GM12875 (cell line): ENCODE data around the gene CTBP1.

Source experiments
- H3K4me3 ChIP-seq: one replicate; pipeline ENCODE4 v1.5.1; 2011; ENCODE audit warnings: low read depth, low read length, control low read depth
- CTCF ChIP-seq: IDR thresholded peaks from 2 replicates; pipeline ENCODE4 v1.5.1; 2011; ENCODE audit warnings: low read depth, mild to moderate bottlenecking, control low read depth, inconsistent platforms, low read length, moderate library complexity, borderline replicate concordance; ENCODE audit not compliant: insufficient read depth

The CTBP1 gene

GRCh38 chr4:1205586-1206298, 43.2 kb downstream of the CTBP1 start:
- TF ChIP-seq CTCF = no peak
- H3K4me3 ChIP-seq = no peak overlapping the region

- H3K4me3 ChIP-seq = no peak overlapping the region
Observed at GRCh38 chr4:1204828-1205585, 43.9 kb downstream of the CTBP1 start.

GRCh38 chr4:1204286-1204827, 44.6 kb downstream of the CTBP1 start:
- no peak for TF ChIP-seq CTCF
- H3K4me3 ChIP-seq = no peak overlapping the region

More at GRCh38 chr4:1204828-1205585, 43.9 kb downstream of the CTBP1 start:
- TF ChIP-seq CTCF = no peak

- no peak overlapping the region for H3K4me3 ChIP-seq
- no peak for TF ChIP-seq CTCF
Observed at GRCh38 chr4:1203026-1203616, 45.8 kb downstream of the CTBP1 start.

- no peak overlapping the region for H3K4me3 ChIP-seq
- TF ChIP-seq CTCF = no peak
Observed at GRCh38 chr4:1202526-1203011, 46.4 kb downstream of the CTBP1 start.

GRCh38 chr4:1201851-1202525, 46.9 kb downstream of the CTBP1 start:
- no peak for TF ChIP-seq CTCF
- no peak overlapping the region for H3K4me3 ChIP-seq
